DND-41 (cell line): ENCODE measurements around the gene USP34.

ENCODE experiments used
- CTCF ChIP-seq: IDR thresholded peaks from 2 replicates; pipeline ENCODE4 v1.5.1; 2012; ENCODE audit warnings: borderline replicate concordance, low read length, moderate library complexity, mild to moderate bottlenecking; ENCODE audit not compliant: poor library complexity, severe bottlenecking; ENCODE audit errors: extremely low read depth
- EZH2 ChIP-seq: IDR thresholded peaks from 3 replicates; pipeline ENCODE4 v1.6.1; 2012; ENCODE audit warnings: borderline replicate concordance, low read depth, mild to moderate bottlenecking, moderate library complexity, low read length, inconsistent platforms; ENCODE audit not compliant: severe bottlenecking

- TF ChIP-seq EZH2 (no peak), CTCF (no peak)
These were observed 289.4 kb downstream of the USP34 start for GRCh38 chr2:61181382-61182058.
